Measurements from ENCODE around the gene CD320. TPM values are rescaled to one million over a fixed set of nuclear protein-coding genes. Genes with fewer than 3 reads are reported as not detected.

Gene CD320
- total RNA-seq, 1 experiment from 2014 or later: 135 TPM

GRCh38 chr19:8259142-8259921, 48.8 kb downstream of the CD320 start:
- CTCF ChIA-PET: no interaction called here
- Histone ChIP-seq H3K27me3 (replicated peaks; ENCODE audit: insufficient read depth, low read depth, low read length, poor library complexity) (no peaks in the 10 kb centered on the region), H3K4me1 (ENCODE audit: insufficient read depth, low read length, poor library complexity, severe bottlenecking) (no peaks in the 10 kb centered on the region), H3K36me3 (ENCODE audit: insufficient read depth, low read length, poor library complexity, severe bottlenecking) (no peaks in the 10 kb centered on the region), H3K4me3 (ENCODE audit: low read depth, low read length, poor library complexity, severe bottlenecking) (no peak overlapping the region), H3K27ac (ENCODE audit: low read depth, low read length, poor library complexity, severe bottlenecking) (no peak overlapping the region), H3K9me3 (ENCODE audit: low read depth, low read length, poor library complexity, severe bottlenecking) (no peaks in the 10 kb centered on the region)
- no peak for DNase-seq (ENCODE audit: low spot score)
- POLR2A ChIA-PET (ENCODE audit: low non-redundant PET): no interaction called here
- TF ChIP-seq, protein P1, sequence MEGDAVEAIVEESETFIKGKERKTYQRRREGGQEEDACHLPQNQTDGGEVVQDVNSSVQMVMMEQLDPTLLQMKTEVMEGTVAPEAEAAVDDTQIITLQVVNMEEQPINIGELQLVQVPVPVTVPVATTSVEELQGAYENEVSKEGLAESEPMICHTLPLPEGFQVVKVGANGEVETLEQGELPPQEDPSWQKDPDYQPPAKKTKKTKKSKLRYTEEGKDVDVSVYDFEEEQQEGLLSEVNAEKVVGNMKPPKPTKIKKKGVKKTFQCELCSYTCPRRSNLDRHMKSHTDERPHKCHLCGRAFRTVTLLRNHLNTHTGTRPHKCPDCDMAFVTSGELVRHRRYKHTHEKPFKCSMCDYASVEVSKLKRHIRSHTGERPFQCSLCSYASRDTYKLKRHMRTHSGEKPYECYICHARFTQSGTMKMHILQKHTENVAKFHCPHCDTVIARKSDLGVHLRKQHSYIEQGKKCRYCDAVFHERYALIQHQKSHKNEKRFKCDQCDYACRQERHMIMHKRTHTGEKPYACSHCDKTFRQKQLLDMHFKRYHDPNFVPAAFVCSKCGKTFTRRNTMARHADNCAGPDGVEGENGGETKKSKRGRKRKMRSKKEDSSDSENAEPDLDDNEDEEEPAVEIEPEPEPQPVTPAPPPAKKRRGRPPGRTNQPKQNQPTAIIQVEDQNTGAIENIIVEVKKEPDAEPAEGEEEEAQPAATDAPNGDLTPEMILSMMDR (conservative IDR thresholded peaks at IDR 0.05; ENCODE audit: low read depth, low read length): no peak
- TF ChIP-seq EZH2 (IDR thresholded peaks at IDR 0.05; ENCODE audit: borderline replicate concordance, low read depth, low read length, poor library complexity, severe bottlenecking): no peak
- intact Hi-C loops (cut with micrococcal nuclease; ENCODE audit: unreplicated experiment): loop anchor here (10.0 kb wide), 1 partner anchor 405 kb away; no protein-coding TSS in a partner anchor
- no TSS peak for BruUV-seq (replicated peaks)

DNA sequence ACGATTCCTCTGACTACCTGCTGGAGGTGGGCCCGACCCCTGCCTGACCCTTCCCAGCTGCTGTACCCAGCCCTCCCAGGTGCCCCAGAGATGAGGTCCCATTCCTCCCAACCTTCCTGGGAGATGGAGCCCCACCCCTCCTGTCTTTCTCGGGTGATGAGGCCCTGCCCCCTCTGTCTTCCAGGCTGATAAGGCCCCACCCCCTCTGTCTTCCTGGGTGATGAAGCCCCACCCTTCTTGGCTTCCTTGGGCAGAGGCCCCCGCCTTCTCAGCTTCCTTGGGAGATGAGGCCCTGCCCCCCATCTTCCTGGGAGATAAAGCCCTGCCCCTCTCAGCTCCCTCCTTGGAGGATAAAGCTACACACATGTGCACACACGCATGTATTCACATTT, 51.1 kb downstream of the CD320 start:
- POLR2A ChIA-PET (ENCODE audit: low non-redundant PET): no interaction called here
- intact Hi-C loops (cut with micrococcal nuclease; ENCODE audit: unreplicated experiment): loop anchor here (10.0 kb wide), 1 partner anchor 402 kb away; no protein-coding TSS in a partner anchor
- H3K9me3 ChIP-seq (ENCODE audit: low read depth, low read length, poor library complexity, severe bottlenecking): no peaks in the 10 kb centered on the region

DNA sequence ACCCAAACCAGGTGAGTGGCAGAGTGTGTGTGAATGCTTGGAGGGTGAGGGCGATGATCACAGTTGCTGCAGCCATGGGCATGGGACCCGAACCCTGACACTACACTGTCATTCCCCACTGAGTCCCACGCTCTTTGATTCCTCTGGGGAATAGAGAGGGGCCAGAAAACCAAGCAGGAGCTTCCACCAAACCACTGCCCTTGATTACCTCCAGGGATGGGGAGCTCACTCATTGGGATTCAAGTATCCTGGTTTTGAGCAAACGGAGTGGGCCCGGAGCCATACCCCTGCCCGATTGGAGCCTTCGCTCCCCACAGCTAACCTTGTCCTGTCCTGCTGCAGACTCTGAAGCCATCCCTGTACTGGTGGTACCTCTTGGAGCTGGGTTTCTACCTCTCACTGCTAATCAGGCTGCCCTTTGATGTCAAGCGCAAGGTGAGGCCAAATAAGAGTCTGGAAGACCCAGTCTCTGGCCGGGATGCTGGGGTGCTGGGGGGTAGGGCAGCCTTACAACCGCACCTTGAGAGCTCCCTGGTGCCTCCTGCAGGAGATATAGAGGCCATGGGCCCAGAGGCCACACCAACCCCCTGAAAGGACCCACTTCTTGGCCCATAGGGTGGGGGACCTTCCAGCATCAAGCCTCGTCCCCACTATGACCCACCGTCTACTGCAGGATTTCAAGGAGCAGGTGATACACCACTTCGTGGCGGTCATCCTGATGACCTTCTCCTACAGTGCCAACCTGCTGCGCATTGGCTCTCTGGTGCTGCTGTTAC, 51.7 kb downstream of the CD320 start:
- TF ChIP-seq, protein P1 (conservative IDR thresholded peaks at IDR 0.05; ENCODE audit: low read depth, low read length): no peak
- no peak for TF ChIP-seq EZH2 (IDR thresholded peaks at IDR 0.05; ENCODE audit: borderline replicate concordance, low read depth, low read length, poor library complexity, severe bottlenecking)
- no peak for DNase-seq (ENCODE audit: low spot score)
- no TSS peak for BruUV-seq (replicated peaks)
- Histone ChIP-seq H3K27me3 (replicated peaks; ENCODE audit: insufficient read depth, low read depth, low read length, poor library complexity) (no peaks in the 10 kb centered on the region), H3K4me1 (ENCODE audit: insufficient read depth, low read length, poor library complexity, severe bottlenecking) (no peaks in the 10 kb centered on the region), H3K27ac (ENCODE audit: low read depth, low read length, poor library complexity, severe bottlenecking) (no peak overlapping the region), H3K9me3 (ENCODE audit: low read depth, low read length, poor library complexity, severe bottlenecking) (no peaks in the 10 kb centered on the region), H3K4me3 (ENCODE audit: low read depth, low read length, poor library complexity, severe bottlenecking) (no peak overlapping the region), H3K36me3 (ENCODE audit: insufficient read depth, low read length, poor library complexity, severe bottlenecking) (no peaks in the 10 kb centered on the region)
- ChIA-PET POLR2A (ENCODE audit: low non-redundant PET) (no interaction called here), CTCF (interaction anchor here (0.5 kb wide), 1 partner anchor 157 kb away, joined by 4 read pairs; the partner anchor contains the start of gene MARCHF2)
- intact Hi-C loops (cut with micrococcal nuclease; ENCODE audit: unreplicated experiment): loop anchor here (10.0 kb wide), 1 partner anchor 402 kb away; no protein-coding TSS in a partner anchor

More for the DNA sequence above, 51.1 kb downstream of the CD320 start:
- DNase-seq (ENCODE audit: low spot score): peak; percentile 76
- no peaks in the 10 kb centered on the region for H3K27me3 ChIP-seq (replicated peaks; ENCODE audit: insufficient read depth, low read depth, low read length, poor library complexity)
- no peaks in the 10 kb centered on the region for H3K4me1 ChIP-seq (ENCODE audit: insufficient read depth, low read length, poor library complexity, severe bottlenecking)
- TF ChIP-seq EZH2 (IDR thresholded peaks at IDR 0.05; ENCODE audit: borderline replicate concordance, low read depth, low read length, poor library complexity, severe bottlenecking): no peak
- TF ChIP-seq, protein P1 (conservative IDR thresholded peaks at IDR 0.05; ENCODE audit: low read depth, low read length): no peak
- no peaks in the 10 kb centered on the region for H3K36me3 ChIP-seq (ENCODE audit: insufficient read depth, low read length, poor library complexity, severe bottlenecking)
- H3K4me3 ChIP-seq (ENCODE audit: low read depth, low read length, poor library complexity, severe bottlenecking): no peak overlapping the region
- BruUV-seq (replicated peaks): no TSS peak
- H3K27ac ChIP-seq (ENCODE audit: low read depth, low read length, poor library complexity, severe bottlenecking): no peak overlapping the region
- CTCF ChIA-PET: no interaction called here

Measured in A673 (cell line).